OCI-LY7 (cell line): ENCODE results near the gene CSNK1A1L. TPM values are rescaled to one million over a fixed set of nuclear protein-coding genes. Genes with fewer than 3 reads are reported as not detected.

ENCODE experiments used
- BruUV-seq: library from RNA; stranded (reverse); fragments of 400-500 nt; replicated peaks from 2 replicates; lab custom pipeline; 2021; lab: Mats Ljungman, UMichigan
- CTCF ChIA-PET: fragments of 300-600 bp; sonication (Branson Sonifier 250); formaldehyde crosslinking; loops from one replicate; lab custom pipeline; 2022; ENCODE audit warnings: antibody characterized with exemption; ENCODE audit not compliant: unreplicated experiment; lab: Charles Lee
- POLR2A ChIA-PET: fragments of 300-600 bp; sonication (Branson Sonifier 250); formaldehyde crosslinking; loops from one replicate; lab custom pipeline; 2022; ENCODE audit warnings: antibody characterized with exemption; lab: Charles Lee
- DNase-seq: peaks from one replicate; pipeline ENCODE4 v3.0.0-alpha.2; 2015; ENCODE audit warnings: low spot score
- H2AFZ ChIP-seq: fragments of 200-600 bp; sonication (generic), shearing (Covaris generic); 2 replicates; pipeline ENCODE4 v1.6.1; 2014; ENCODE audit warnings: mild to moderate bottlenecking, antibody characterized with exemption, low read length, moderate library complexity
- H3K27ac ChIP-seq: fragments of 200-600 bp; sonication (generic); 2 replicates; pipeline ENCODE4 v1.5.1; 2014; ENCODE audit warnings: mixed run types, low read depth, mild to moderate bottlenecking, moderate library complexity, low read length, inconsistent platforms; ENCODE audit not compliant: poor library complexity, severe bottlenecking
- H3K36me3 ChIP-seq: fragments of 200-600 bp; sonication (generic); 2 replicates; pipeline ENCODE4 v1.6.1; 2014; ENCODE audit warnings: mild to moderate bottlenecking, antibody characterized with exemption, low read length, moderate library complexity, mixed read lengths; ENCODE audit not compliant: insufficient read depth
- H3K4me1 ChIP-seq: fragments of 200-600 bp; sonication (generic); 2 replicates; pipeline ENCODE4 v1.5.1; 2014; ENCODE audit warnings: mild to moderate bottlenecking, low read length; ENCODE audit not compliant: insufficient read depth, poor library complexity, severe bottlenecking
- H3K4me2 ChIP-seq: fragments of 200-600 bp; sonication (generic); 2 replicates; pipeline ENCODE4 v1.6.1; 2014; ENCODE audit warnings: mild to moderate bottlenecking, low read length
- H3K4me3 ChIP-seq: fragments of 200-600 bp; sonication (generic); 2 replicates; pipeline ENCODE4 v1.5.1; 2014; ENCODE audit warnings: mild to moderate bottlenecking, low read depth, low read length; ENCODE audit not compliant: poor library complexity, severe bottlenecking
- H3K79me2 ChIP-seq: fragments of 200-600 bp; sonication (generic); 2 replicates; pipeline ENCODE4 v1.6.1; 2016; ENCODE audit warnings: low read depth, mild to moderate bottlenecking, low read length, moderate library complexity, mixed read lengths; ENCODE audit not compliant: insufficient read depth
- H3K9me2 ChIP-seq: fragments of 200-600 bp; sonication (generic); 2 replicates; pipeline ENCODE4 v1.6.1; 2016; ENCODE audit warnings: mild to moderate bottlenecking, low read length, mixed read lengths; ENCODE audit not compliant: insufficient read depth
- H3K9me3 ChIP-seq: fragments of 200-600 bp; sonication (generic); 2 replicates; pipeline ENCODE4 v1.6.1; 2014; ENCODE audit warnings: mild to moderate bottlenecking, mixed run types, low read length, mixed read lengths
- H4K20me1 ChIP-seq: fragments of 200-600 bp; sonication (generic); 2 replicates; pipeline ENCODE4 v1.6.1; 2014; ENCODE audit warnings: mild to moderate bottlenecking, antibody characterized with exemption, low read length, moderate library complexity, mixed read lengths; ENCODE audit not compliant: insufficient read depth
- CTCF ChIP-seq: fragments of 200-600 bp; sonication (generic); conservative IDR thresholded peaks from 2 replicates; pipeline ENCODE4 v1.5.1; 2014; ENCODE audit warnings: mild to moderate bottlenecking, antibody characterized with exemption, low read length, moderate library complexity, mixed read lengths
- EZH2phosphoT487 ChIP-seq: fragments of 200-600 bp; sonication (generic); IDR thresholded peaks from 2 replicates; pipeline ENCODE4 v1.6.1; 2018; ENCODE audit warnings: low read depth, borderline replicate concordance, mild to moderate bottlenecking, mixed run types, antibody characterized with exemption, low read length, moderate library complexity, mixed read lengths
- intact Hi-C: fragments of 100-400 bp; cut with micrococcal nuclease; formaldehyde crosslinking; loops from one replicate; pipeline ENCODE4 v1.10.0; 2022; ENCODE audit not compliant: unreplicated experiment
- total RNA-seq, 2 experiments: library from RNA; depleted of rRNA in 1 of 2; stranded (reverse); fragments of >200 nt in 1 of 2; shearing (Covaris generic) in 1 of 2; gene quantifications; 2 replicates each; pipeline ENCODE4 v1.2.3, GENCODE V29; 2014 to 2022

The CSNK1A1L gene
- total RNA-seq, 2 experiments from 2014 or later: not detected

- H3K9me2 ChIP-seq: no peaks in the 10 kb centered on the region
- intact Hi-C loops: loop anchor here (5.0 kb wide), 1 partner anchor 528 kb away; no protein-coding TSS in a partner anchor
- no peak overlapping the region for H3K27ac ChIP-seq
- no peaks in the 10 kb centered on the region for H3K79me2 ChIP-seq
- no peaks in the 10 kb centered on the region for H3K36me3 ChIP-seq
- TF ChIP-seq CTCF (peak; percentile 87), EZH2phosphoT487 (no peak)
- peak; percentile 53 for DNase-seq
- no peak overlapping the region for H2AFZ ChIP-seq
- H3K4me1 ChIP-seq: no peaks in the 10 kb centered on the region
- BruUV-seq: no TSS peak
- no peaks in the 10 kb centered on the region for H4K20me1 ChIP-seq
- ChIA-PET POLR2A (interaction anchor here (0.7 kb wide), 1 partner anchor 107 kb away, joined by 3 read pairs; no protein-coding TSS in a partner anchor), CTCF (no interaction called here)
- no peak overlapping the region for H3K4me2 ChIP-seq
- no peaks in the 10 kb centered on the region for H3K9me3 ChIP-seq
- H3K4me3 ChIP-seq: no peak overlapping the region
Observed at GRCh38 chr13:37074703-37075102, 30.8 kb downstream of the CSNK1A1L start.

- Histone ChIP-seq H3K27ac (no peak overlapping the region), H3K9me3 (no peaks in the 10 kb centered on the region), H3K9me2 (no peaks in the 10 kb centered on the region), H2AFZ (no peak overlapping the region), H3K4me3 (no peak overlapping the region), H3K4me1 (peaks cover 24% of the 10 kb centered on the region), H3K4me2 (no peak overlapping the region), H4K20me1 (no peaks in the 10 kb centered on the region), H3K79me2 (no peaks in the 10 kb centered on the region), H3K36me3 (no peaks in the 10 kb centered on the region)
- BruUV-seq: no TSS peak
- intact Hi-C loops: loop anchor here (5.0 kb wide), 1 partner anchor 530 kb away; no protein-coding TSS in a partner anchor
- POLR2A ChIA-PET: interaction anchor here (0.8 kb wide), 1 partner anchor 30 kb away, joined by 4 read pairs; no protein-coding TSS in a partner anchor
- DNase-seq: no peak
- CTCF ChIA-PET: no interaction called here
- no peak for TF ChIP-seq CTCF
Observed at GRCh38 chr13:37072024-37072423, 33.4 kb downstream of the CSNK1A1L start.

GRCh38 chr13:37070956-37071355, 34.5 kb downstream of the CSNK1A1L start:
- intact Hi-C loops: loop anchor here (5.0 kb wide), 1 partner anchor 531 kb away; no protein-coding TSS in a partner anchor
- no peak for TF ChIP-seq EZH2phosphoT487
- no peak for TF ChIP-seq CTCF
- H3K4me1 ChIP-seq: peaks cover 32% of the 10 kb centered on the region
- no TSS peak for BruUV-seq
- H3K36me3 ChIP-seq: no peaks in the 10 kb centered on the region
- H3K9me2 ChIP-seq: no peaks in the 10 kb centered on the region
- CTCF ChIA-PET: interaction anchor here (0.8 to 1.0 kb wide), 2 partner anchors 23 to 574 kb away, joined by 3 read pairs; no protein-coding TSS in a partner anchor
- H3K9me3 ChIP-seq: no peaks in the 10 kb centered on the region
- DNase-seq: no peak
- H4K20me1 ChIP-seq: no peaks in the 10 kb centered on the region
- H3K79me2 ChIP-seq: no peaks in the 10 kb centered on the region
- POLR2A ChIA-PET: interaction anchor here (1.2 kb wide), 1 partner anchor 71 kb away, joined by 3 read pairs; no protein-coding TSS in a partner anchor
- no peak overlapping the region for H3K4me3 ChIP-seq
- no peak overlapping the region for H3K27ac ChIP-seq
- H3K4me2 ChIP-seq: no peak overlapping the region
- no peak overlapping the region for H2AFZ ChIP-seq
